EL (cell line): ENCODE results near the gene PIAS1.
"Not testable (repeated sequence)": the region's sequence is repeated elsewhere in the genome, so short reads cannot be mapped to it uniquely, and the experiment has no call there.

Experiments used
- DNase-seq: peaks from one replicate; pipeline ENCODE4 v3.0.0-alpha.2; 2016

Gene PIAS1

GRCh38 chr15:68221530-68222431, 167.7 kb downstream of the PIAS1 start:
- DNase-seq: not testable (repeated sequence)

- not testable (repeated sequence) for DNase-seq
These were observed 168.3 kb downstream of the PIAS1 start for GRCh38 chr15:68222432-68222743.

- DNase-seq: no peak
These were observed 169.1 kb downstream of the PIAS1 start for GRCh38 chr15:68223171-68223570.

- DNase-seq: no peak
These were observed 170.0 kb downstream of the PIAS1 start for GRCh38 chr15:68224108-68224507.

GRCh38 chr15:68224546-68225250, 170.6 kb downstream of the PIAS1 start:
- no peak for DNase-seq

GRCh38 chr15:68225442-68225841, 171.3 kb downstream of the PIAS1 start:
- not testable (repeated sequence) for DNase-seq

- no peak for DNase-seq
These were observed 173.6 kb downstream of the PIAS1 start for GRCh38 chr15:68227643-68228142.

- DNase-seq: peak; percentile 38
These were observed 174.2 kb downstream of the PIAS1 start for GRCh38 chr15:68228143-68228970.

- DNase-seq: no peak
These were observed 174.9 kb downstream of the PIAS1 start for GRCh38 chr15:68228971-68229385.

- DNase-seq: peak; percentile 84
These were observed 175.5 kb downstream of the PIAS1 start, which contains the start of gene CLN6 for GRCh38 chr15:68229386-68230156. Gene CLN6, minus strand, starts transcription at chr15:68229728. Its CDS starts 144 bp downstream, at chr15:68229584.

GRCh38 chr15:68230157-68231100, 176.3 kb downstream of the PIAS1 start:
- peak; percentile 27 for DNase-seq

GRCh38 chr15:68231102-68231818, 177.1 kb downstream of the PIAS1 start:
- no peak for DNase-seq

GRCh38 chr15:68232449-68232848, 178.3 kb downstream of the PIAS1 start:
- DNase-seq: no peak

GRCh38 chr15:68232937-68233336, 178.8 kb downstream of the PIAS1 start:
- DNase-seq: no peak

- DNase-seq: no peak
These were observed 179.9 kb downstream of the PIAS1 start for GRCh38 chr15:68234060-68234459.

- DNase-seq: not testable (repeated sequence)
These were observed 180.4 kb downstream of the PIAS1 start for GRCh38 chr15:68234520-68234919.

- DNase-seq: no peak
These were observed 180.9 kb downstream of the PIAS1 start for GRCh38 chr15:68235022-68235421.

GRCh38 chr15:68239025-68239424, 184.9 kb downstream of the PIAS1 start:
- no peak for DNase-seq

GRCh38 chr15:68241088-68241935, 187.2 kb downstream of the PIAS1 start:
- no peak for DNase-seq
